ENCODE measurements around the gene QRICH1.

DNA sequence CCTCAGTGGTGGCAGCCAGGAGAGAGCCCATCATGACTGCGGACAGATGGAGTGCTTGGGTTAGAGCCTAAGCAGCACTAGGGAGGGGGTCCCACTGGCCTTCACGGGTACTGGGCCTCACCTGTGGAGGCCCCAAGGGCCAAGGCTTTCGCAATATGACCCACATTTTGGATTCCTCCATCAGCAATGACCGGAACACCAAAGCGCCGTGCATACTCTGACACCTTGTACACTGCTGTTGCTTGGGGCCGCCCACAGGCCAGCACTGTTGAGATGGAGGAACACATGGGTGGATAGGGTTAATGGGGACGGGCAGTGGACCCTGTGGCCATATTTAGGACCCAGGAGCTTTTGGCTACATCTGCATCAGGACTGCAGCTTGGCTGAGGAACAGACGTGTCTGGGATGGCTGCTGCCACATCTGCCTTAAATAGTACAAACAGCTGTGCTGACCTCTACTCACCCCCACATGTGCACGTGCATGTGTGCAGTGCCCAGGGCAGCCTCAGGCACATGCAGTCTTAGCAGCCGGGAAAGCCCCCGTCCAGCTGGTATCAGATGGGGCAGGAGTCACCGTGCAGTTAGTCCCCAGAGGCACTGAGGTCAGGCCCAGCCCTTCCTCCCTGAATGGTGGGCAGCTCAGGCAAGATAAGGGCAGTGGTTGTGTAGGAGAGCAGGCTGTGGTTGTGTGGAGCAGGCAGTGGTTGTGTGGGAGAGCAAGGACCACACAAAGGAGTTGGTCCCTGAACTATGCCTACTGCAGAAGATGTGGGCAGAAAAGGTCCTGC is 68.7 kb downstream of the QRICH1 start:
- TF ChIP-seq HDGF (IDR thresholded peaks at IDR 0.05; ENCODE audit: borderline replicate concordance) (no peak), SUZ12 (IDR thresholded peaks at IDR 0.05) (no peak), FOXA1 (IDR thresholded peaks at IDR 0.05) (no peak), ZNF384 (IDR thresholded peaks at IDR 0.05) (no peak), PKNOX1 (IDR thresholded peaks at IDR 0.05) (no peak), NFRKB (IDR thresholded peaks at IDR 0.05) (no peak), CTBP1 (IDR thresholded peaks at IDR 0.05; ENCODE audit: borderline replicate concordance) (no peak), ELF4 (IDR thresholded peaks at IDR 0.05) (no peak), TARDBP (IDR thresholded peaks at IDR 0.05) (no peak), BHLHE40 (IDR thresholded peaks at IDR 0.05; ENCODE audit: borderline replicate concordance) (no peak)
